COLO829 (cell line): ENCODE results near the gene GSPT1.
A peak's percentile ranks its signal among the peaks of the same experiment; 100 is the strongest.
"Not testable (repeated sequence)": the region's sequence is repeated elsewhere in the genome, so short reads cannot be mapped to it uniquely, and the experiment has no call there.

Experiments
- DNase-seq: peaks from one replicate; pipeline ENCODE4 v3.0.0; 2012; ENCODE audit warnings: low spot score

The GSPT1 gene

DNA sequence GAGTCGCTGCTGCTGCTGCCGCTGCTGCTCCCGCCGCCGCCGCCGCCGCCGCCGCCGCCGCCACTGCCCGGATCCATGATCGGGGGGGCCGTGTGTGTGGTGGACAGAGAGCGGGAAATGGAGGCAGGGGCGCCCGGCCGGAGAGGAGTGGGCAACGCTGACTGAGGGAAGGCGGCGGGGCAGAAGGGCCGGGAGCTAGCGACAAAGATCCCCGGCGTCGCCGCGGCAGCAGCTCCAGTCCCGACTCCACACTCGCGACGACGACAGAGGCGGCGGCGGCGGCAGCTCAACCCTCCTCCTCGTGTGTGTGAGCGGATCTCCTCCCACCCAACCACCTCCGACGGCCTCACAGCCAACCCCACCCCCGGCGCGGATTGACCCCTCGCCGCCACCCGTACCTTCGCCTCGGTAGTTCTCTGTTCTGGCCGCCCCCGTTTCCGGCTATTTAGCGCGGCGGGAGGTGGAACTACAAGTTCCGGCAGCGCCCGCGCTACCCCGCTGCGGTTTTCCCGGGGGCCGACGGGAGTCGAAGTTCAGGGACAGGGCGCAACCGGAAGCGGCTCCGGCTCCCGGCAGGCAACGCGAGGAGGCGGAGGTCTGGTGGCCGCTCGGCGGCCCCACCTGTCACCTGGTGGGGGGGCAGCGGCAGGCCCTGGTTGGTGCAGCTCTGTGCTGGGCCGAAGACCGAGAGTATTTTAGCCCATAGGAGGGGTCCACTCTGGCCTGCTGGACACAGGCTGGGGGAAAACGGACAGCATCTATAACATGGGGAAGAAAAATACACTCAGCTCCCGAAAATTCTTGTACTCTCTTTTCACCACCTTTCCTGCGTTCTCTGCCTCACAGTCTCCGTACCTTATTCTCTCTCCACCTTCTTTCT, at the start of gene GSPT1:
Gene GSPT1, minus strand, starts transcription at position 313 of the 880 bp plus-strand sequence. Its CDS starts 236 bp downstream, at position 77.
- DNase-seq: peak; percentile 91

DNA sequence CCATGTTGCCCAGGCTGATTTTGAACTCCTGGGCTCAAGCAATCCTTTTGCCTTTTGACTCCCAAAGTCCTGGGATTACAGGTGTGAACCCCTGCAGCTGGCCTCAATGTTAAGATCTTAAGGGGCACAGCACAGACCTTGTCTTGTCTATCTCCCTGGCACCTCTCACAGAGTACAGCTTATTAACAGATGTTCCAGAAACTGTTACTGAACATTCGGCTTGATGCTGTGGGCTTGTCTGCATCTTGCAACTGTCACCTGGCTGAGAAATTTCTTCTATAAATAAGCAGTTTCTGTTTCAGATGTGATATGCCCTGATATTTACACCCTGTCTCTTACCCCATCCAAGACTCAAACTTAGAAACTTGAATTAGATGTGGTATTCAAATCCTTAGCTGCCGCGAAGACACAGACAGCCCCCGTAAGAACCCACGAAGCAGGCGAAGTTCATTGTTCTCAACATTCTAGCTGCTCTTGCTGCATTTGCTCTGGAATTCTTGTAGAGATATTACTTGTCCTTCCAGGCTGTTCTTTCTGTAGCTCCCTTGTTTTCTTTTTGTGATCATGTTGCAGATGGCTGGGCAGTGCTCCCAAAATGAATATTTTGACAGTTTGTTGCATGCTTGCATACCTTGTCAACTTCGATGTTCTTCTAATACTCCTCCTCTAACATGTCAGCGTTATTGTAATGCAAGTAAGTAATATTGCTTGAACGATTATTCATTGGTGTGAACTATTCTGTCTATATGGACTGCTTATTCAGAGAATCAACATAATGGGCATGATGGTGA, 49.2 kb upstream of the GSPT1 start, which contains the start of gene TNFRSF17:
Gene TNFRSF17, plus strand, starts transcription at position 450 of the 791 bp plus-strand sequence. Its CDS starts 115 bp downstream, at position 565.
- DNase-seq: no peak

DNA sequence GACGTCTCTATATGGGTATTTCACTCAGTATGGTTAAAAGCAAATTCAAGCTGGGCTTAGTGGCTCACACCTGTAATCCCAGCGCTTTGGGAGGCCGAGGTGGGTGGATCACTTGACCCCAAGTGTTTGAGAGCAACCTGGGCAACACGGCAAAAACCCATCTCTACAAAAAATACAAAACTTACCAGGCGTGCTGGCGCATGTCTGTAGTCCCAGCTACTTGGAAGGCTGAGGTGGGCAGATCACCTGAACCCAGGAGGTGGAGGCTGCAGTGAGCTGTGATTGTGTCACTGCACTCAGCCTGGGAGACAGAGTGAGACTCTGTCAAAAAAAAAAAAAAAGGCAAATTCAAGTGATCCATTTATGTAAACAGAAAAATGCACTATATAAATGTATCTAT, 48.0 kb upstream of the GSPT1 start:
- no peak for DNase-seq

DNA sequence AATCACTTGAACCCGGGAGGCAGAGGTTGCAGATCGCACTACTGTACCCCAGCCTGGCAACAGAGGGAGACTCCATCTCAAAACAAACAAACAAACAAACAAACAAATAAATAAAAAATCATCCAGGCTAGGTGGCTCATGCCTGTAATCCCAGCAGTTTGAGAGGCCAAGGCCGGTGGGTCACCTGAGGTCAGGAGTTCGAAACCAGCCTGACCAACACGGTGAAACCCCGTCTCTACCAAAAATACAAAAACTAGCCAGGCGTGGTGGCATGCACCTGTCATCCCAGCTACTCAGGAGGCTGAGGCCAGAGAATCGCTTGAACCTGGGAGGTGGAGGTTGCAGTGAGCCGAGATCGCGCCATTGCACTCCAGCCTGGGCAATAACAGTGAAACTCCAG, 47.2 kb upstream of the GSPT1 start:
- DNase-seq: not testable (repeated sequence)

DNA sequence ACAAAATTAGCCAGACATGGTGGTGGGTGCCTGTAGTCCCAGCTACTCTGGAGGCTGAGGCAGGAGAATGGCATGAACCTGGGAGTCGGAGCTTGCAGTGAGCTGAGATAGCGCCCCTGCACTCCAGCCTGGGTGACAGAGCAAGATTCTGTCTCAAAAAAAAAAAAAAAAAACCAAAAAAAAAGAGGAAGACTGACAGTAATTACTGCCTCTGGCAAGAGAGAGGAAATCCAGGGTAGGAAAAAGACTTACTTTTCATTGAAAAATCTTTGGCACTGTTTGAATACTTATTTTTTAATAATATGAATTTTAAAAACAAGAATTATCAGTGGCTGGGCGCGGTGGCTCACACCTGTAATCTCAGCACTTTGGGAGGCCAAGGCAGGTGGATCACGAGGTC, 46.7 kb upstream of the GSPT1 start:
- DNase-seq: not testable (repeated sequence)

DNA sequence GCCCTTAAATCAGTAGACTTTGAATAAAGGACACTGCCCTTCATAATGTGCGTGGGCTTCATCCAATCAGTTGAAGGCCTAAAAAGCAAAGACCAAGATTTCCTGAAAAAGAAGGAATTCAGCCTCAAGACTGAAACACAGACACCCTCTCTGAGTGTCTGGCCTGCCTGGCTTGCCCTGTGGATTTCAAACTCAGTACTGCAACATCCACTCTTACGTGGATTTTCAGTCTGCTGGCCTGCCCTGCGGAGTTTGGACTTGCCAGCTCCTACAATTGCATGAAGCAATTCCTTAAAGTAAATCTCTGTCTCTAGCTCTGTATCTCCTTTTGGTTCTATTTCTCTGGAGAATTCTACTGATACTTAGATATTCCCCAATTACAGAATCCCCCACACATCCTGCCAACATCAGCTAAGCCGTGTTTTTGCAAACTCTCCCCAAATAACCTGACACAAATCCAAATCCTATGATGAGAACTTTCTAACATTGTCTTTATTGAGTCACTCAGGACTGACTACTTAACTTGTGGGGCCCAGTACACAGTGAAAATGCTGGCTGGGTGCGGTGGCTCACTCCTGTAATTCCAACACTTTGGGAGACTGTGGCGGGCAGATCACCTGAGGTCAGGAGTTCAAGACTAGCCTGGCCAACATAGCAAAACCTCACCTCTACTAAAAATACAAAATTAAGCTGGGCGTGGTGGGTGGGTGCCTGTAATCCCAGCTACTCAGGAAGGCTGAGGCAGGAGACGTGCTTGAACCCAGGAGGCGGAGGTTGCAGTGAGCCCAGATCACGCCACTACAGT, 42.0 kb upstream of the GSPT1 start:
- no peak for DNase-seq

DNA sequence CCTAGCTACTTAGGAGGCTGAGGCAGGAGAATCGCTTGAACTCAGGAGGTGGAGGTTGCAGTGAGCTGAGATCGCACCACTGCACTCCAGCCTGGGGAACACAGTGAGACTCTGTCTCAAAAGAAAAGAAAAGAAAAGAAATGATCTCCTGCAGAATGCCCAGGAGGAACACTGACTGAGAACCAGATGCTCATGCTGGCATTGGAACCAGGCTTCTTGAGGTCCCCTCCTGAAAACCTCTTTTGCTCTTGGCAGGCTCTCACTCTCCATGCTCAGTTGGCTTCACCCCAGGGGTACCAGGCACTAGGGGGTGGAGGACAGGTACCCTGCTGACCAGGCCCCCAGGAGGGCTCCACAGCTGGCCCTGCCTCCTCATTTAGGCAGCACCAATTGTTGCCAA, 40.8 kb upstream of the GSPT1 start:
- no peak for DNase-seq

DNA sequence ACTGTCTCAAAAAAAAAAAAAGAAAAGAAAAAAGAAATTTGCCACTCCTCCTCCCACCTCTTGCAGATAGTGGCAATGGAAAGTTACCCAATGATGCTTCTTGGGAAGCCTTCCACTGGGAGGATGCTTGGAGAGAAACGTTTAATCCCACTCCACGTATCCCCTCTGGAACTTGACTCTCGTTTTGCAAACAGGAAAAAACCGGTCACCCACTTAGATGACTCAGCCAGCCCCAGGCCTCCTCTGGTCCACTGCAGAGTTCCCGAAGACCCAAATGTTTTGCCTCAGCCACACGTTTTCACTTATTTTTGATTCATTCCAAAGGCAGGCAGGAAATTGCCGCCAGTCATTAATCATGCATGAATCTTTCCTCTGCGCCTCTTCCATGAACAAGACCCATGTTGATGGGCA, 40.0 kb upstream of the GSPT1 start:
- DNase-seq: no peak

DNA sequence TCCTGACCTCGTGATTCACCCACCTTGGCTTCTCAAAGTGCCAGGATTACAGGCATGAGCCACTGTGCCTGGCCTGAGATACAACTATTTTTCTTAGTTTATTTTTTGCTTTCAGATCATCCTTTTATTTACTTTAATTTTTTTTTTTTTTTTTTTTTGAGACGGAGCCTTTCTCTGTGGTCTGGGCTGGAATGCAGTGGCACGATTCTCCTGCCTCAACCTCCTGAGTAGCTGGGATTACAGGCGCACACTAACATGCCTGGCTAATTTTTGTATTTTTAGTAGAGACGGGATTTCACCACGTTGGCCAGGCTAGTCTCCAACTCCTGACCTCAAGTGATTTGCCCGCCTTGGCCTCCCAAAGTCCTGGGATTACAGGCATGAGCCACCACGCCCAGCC, 37.8 kb upstream of the GSPT1 start:
- DNase-seq: not testable (repeated sequence)

DNA sequence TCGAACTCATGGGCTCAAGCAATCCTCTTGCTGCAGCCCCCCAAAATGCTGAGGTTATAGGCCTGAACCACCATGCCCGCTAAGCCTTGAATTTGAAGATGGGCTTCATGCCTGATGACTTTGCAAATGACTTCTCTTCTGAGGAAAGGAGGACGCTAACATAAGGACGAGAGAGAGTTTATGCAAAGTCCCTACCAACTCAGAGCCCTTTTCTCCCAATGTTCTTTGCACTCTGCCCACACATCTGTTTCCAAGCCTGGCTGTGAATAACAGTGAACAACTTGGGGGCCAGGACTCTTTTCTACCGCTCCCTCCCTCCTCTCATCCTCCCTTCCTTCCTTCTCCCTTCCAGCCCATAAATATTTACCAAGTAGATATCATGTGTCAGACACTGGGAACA, 34.6 kb upstream of the GSPT1 start:
- no peak for DNase-seq

DNA sequence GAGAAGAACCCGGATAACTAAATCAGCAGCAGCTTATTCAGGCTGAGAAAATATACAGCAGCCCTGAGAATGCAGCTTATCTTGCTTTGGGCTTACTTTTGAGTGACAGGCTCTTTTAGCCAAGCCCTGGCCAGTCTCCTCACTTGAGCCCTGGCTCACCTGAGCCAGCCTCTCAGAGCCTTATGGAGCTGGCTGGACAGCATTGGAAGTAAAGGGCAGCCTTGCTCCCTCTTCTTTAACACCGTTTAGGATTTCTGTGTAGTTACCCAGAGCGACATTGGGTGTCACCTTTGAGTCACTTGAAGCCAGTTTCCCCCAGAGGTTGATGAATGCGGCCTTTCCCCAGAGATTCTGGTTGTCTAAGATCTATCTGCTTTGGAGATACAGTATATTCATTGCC, 33.8 kb upstream of the GSPT1 start:
- DNase-seq: no peak

DNA sequence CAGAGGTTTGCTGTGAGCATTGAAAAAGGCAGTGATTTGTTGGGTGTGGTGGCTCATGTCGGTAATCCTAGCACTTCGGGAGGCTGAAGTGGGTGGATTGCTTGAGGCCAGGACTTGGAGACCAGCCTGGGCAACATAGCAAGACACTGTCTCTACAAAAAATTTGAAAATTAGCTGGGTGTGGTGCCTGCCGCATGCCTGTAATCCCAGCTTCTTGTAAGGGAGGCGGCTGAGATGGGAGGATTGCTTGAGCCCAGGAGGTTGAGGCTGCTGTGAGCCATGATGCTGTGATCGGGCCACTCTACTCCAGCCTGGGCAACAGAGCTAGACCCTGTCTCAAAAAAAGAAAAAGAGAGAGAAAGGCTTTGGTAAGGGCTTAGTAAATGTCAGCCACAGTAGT, 33.1 kb upstream of the GSPT1 start:
- DNase-seq: no peak

DNA sequence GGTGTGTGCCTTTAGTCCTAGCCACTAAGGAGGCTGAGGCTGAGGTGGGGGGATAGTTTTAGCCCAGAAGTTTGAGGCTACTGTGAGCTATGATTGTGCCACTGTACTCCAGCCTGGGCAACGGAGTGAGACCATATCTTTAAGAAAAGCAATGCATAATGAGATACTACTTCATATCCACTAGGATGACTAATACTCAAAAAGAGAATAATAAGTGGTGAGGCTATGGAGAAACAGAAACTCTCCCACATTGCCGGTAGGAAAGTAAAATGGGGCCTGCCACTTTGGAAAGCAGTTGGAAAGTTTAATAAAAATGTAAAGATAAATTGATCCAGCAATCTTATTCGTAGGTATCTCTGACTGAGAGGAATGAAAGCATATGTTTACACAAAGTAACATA, 30.7 kb upstream of the GSPT1 start:
- DNase-seq: no peak

DNA sequence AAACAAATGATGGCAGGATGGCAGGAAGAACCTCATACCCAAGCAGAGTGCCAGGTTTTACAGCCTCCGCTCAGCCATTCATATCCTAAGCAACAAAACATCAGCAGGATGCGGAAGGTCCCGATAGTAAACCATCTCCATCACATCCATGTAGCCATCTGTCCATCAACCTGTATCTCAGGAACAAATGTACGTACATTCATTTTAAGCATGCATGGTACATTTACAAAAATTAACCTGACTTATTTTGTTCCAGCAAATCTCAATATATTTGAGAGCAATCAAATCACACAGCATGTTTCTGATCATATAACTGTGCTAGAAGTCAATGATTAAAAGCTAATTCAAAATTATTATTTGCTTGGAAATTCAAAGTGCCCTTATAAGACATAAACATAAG, 26.2 kb upstream of the GSPT1 start, which contains the start of gene NPIPB2:
Gene NPIPB2, minus strand, starts transcription at position 101 of the 400 bp plus-strand sequence. Its CDS starts 0 bp downstream, at position 101.
- DNase-seq: not testable (repeated sequence)

DNA sequence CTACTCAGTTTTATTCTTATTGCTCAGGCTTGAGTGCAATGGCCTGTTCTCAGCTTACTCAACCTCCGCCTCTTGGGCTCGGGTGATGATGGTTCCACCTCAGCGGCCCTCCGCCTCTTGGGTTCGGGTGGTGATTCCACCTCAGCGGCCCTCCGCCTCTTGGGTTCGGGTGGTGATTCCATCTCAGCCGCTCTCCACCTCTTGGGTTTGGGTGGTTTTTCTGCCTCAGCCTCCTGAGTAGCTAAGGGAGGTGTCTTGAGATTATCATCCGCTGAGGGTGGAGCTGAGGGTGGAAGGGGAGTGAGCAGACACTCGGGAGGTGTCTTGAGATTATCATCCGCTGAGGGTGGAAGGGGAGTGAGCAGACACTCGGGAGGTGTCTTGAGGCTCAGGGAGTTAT, 11.6 kb upstream of the GSPT1 start:
- DNase-seq: not testable (repeated sequence)

DNA sequence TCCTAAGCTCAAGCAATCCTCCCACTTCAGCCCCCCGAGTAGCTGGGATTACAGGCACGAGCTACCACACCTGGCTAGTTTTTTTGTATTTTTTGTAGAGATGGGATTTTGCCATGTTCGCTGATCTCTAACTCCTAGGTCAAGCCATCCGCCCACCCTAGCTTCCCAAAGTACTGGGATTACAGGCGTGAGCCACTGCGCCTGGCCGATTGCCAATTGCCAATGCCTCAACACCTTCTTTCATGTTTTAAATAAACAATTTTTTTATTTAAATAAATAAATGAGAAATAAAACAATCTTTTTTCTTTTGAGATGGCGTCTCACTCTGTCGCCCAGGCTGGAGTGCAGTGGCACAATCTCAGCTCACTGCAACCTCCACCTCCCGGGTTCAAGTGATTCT, 8.3 kb upstream of the GSPT1 start:
- DNase-seq: not testable (repeated sequence)

DNA sequence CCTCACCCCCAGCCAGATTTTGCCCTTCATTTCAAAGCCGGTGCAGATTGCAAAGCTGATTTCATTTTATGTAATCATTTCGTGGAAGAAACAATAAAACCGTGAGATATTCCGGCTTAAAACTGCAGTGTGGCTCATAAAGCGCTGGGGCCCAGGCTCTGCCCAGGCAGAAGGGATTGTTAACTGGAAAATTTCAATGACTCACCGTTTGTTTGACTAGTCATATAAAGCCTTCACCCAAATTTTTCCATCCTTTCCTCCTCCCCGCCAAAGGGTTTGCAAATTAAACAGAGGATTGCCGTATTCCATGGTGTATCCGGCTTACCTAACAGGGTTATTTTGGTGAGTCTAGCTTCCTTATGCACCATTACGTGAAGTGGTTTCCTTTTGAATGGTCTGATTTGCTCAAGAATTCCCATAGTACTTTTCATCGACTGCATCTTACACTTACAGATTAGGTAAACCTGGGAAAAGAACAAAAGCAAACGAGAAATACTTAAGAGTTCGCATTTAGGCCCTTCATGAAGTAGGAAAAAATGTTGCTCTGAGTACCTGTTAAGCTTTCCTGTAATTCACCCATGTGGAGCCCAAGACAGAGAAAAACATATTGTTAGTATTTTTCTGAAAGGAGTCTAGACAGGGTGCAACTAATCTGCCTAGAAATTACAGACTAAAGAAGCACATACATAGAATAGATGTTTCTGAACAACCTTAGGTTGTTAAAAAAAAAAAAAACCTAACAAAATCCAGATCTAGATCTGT, 949 bp upstream of the GSPT1 start:
- no peak for DNase-seq

DNA sequence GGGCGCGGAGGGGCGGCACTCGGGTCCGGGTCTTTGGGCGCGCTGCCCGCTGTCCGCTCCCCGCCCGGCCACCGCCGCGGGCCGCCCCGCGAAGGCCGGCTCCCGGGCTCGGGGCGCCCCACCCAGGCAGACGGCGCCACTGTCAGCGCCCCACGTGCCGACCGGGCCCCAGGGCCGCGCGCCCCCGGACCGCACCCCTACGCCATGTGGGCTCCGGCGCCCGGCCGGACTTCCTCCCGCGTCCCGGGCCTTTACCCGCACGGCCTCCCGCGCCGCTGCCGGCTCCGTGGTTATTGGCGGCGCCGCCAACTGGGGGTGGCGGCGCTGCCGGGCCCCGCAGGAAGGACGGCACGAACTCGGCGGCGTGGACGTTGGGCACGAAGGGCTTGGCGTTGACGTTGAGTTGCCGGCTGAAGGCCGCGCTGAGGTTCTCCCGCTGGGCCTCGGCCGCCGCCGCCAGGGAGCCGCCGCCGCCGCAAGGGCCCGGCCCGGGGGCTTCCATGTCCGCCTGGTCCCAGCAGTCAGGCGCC, 577 bp downstream of the GSPT1 start:
- no peak for DNase-seq

DNA sequence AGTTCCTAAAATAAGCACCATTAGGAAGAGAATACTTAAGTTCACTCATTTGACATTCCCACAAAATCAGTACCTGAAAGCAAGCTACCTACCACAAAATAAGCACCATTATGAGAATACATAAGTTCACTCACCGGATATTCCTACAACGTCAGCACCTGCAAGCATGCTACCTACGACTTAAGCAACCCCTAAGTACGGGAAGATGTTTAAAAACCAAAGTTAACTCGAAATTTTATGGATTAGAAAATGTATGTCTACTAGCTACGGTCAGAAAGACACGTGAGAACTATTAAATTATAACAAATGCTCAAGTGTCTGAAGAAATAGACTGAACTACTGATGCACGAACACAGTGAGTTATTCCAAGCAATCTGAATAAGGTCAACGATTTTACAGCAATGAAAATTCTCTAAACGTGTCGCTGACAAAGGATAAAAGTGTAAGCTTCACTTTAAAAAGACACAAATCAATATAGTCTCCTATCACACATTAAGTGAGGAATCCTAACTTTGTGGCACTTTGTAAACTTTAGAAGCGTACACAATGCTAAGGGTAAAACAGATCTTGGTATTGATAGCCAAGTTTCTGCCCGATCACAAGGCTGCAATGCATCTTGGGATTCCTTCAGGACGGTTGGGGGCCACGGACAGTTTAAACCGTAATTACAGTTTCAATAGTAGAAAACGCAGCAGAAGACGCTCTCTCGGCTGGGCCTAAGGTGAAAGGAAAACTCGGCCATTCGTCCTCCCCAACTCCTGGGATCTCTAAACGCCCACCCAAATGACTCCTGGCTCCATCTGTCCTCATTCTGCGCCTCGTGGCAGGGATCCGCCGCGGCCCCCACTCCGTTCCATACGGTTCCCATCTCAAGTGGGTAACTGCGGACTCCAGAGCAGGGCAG, 1.3 kb downstream of the GSPT1 start:
- no peak for DNase-seq
